Measurements from ENCODE around the gene RAB17.

Gene RAB17

DNA sequence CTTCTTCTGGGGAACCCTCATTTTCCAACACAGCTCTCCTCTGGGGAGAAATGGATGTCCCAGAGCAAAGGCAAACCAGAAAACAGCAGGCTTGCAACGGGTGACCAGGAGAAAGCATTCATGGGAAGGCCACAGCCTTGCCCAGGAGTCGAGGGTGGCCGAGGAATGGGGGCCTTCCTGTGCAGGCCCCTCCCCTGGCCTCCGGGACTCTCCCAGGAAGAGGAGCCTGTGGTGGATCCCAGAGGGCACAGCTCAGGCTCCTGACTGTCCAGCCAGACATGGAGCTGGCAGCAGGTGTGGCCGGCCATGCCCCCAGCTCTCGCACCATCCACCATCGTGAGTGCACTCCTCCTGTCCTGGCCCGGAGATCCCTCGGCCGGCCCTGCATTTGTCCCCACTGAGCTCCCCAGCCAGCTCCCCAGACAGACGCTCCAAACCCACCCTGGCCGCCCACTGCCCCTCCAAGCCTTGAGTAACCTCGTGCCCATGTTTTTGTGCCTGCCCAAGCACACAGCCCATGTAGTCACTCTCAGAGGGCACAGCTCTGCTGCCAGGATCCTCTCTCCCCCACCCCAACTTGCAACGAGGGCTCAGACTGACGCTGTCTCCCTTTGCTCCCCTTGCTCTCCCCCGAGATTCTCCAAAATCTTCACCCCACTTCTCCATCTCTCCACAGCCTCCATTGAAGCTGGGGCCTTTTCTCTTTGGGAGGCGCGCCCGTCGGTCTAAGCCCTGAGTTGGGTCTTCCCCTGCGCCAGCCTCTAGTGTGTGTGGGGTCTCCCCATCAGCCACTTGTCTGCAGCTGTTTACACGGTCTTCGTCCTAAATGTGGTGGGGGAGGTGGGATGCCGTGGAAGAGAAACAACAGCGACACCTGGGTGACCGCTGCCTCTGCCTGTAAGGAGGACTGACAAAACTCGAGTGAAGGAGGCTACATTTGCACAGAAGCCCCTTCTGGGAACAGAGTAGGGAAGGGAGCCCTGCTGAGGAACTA is 14.4 kb downstream of the RAB17 start:
- in situ Hi-C loops (cut with HindIII; ENCODE audit: low pct_unique_long_range_greater_than_20kb, low sequenced_read_pairs), result no loop called here
- DNase-seq (ENCODE audit: low read depth in 1 of 2, low spot score in 1 of 2), result no peak

GRCh38 chr2:237574894-237575868 is 15.4 kb downstream of the RAB17 start:
- TF ChIP-seq JUND (IDR thresholded peaks at IDR 0.05; ENCODE audit: low read depth), result no peak
- peak in 1 of 2 experiments; percentile 38 for DNase-seq (ENCODE audit: low read depth in 1 of 2, low spot score in 1 of 2)
- in situ Hi-C loops (cut with HindIII; ENCODE audit: low pct_unique_long_range_greater_than_20kb, low sequenced_read_pairs), result no loop called here

More for the DNA sequence above, 14.4 kb downstream of the RAB17 start:
- no peak for TF ChIP-seq JUND (IDR thresholded peaks at IDR 0.05; ENCODE audit: low read depth)

DNA sequence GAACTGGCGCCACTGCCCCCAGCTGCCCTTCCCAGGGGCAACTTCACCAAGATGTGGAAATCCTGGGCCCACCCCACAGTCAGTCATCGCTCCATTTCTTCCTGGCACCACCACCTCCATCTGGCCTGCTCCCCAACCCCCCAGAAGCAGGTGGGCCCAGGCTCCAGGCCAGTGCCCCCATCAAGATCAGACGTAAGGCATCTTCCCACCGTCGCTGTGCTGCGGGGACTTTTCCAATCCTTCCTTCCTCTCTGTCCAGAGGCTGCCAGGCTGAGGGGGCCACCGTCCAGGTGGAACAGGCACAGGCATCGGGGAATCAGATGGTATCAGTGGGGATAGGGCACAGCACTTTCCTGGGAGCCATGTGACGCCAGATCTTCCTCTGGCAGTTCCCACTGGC is 16.1 kb downstream of the RAB17 start:
- no peak for DNase-seq (ENCODE audit: low read depth in 1 of 2, low spot score in 1 of 2)
- in situ Hi-C loops (cut with HindIII; ENCODE audit: low pct_unique_long_range_greater_than_20kb, low sequenced_read_pairs), result no loop called here
- TF ChIP-seq JUND (IDR thresholded peaks at IDR 0.05; ENCODE audit: low read depth), result no peak

- no peak for DNase-seq (ENCODE audit: low read depth in 1 of 2, low spot score in 1 of 2)
- in situ Hi-C loops (cut with HindIII; ENCODE audit: low pct_unique_long_range_greater_than_20kb, low sequenced_read_pairs), result no loop called here
- no peak for TF ChIP-seq JUND (IDR thresholded peaks at IDR 0.05; ENCODE audit: low read depth)
These were observed 16.7 kb downstream of the RAB17 start for GRCh38 chr2:237573721-237574415.

DNA sequence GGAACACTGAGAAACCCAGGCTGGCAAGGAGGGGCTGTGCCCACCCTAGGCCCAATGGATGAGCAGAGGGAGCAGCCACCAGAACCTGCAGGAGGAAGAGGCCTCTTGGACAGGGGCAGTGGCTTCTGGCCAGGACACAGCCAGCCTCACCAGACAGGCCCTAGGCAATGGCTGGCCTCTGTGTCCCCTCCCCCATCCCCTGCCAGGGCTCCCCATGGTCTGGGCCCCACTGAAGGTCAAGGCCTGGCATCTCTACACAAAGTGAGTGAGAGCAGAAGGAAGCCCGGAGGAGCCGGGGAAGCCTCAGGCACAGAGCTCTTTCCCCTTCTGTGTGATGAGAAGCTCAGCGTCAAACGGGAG is 17.8 kb downstream of the RAB17 start:
- in situ Hi-C loops (cut with HindIII; ENCODE audit: low pct_unique_long_range_greater_than_20kb, low sequenced_read_pairs), result no loop called here
- no peak for DNase-seq (ENCODE audit: low read depth in 1 of 2, low spot score in 1 of 2)
- TF ChIP-seq JUND (IDR thresholded peaks at IDR 0.05; ENCODE audit: low read depth), result no peak

- in situ Hi-C loops (cut with HindIII; ENCODE audit: low pct_unique_long_range_greater_than_20kb, low sequenced_read_pairs), result no loop called here
- no peak for TF ChIP-seq JUND (IDR thresholded peaks at IDR 0.05; ENCODE audit: low read depth)
- DNase-seq (ENCODE audit: low read depth in 1 of 2, low spot score in 1 of 2), result peak; percentile 87 to 90
These were observed 18.4 kb downstream of the RAB17 start for GRCh38 chr2:237572021-237572741.

GRCh38 chr2:237571551-237571950 is 19.0 kb downstream of the RAB17 start:
- no peak for DNase-seq (ENCODE audit: low read depth in 1 of 2, low spot score in 1 of 2)
- in situ Hi-C loops (cut with HindIII; ENCODE audit: low pct_unique_long_range_greater_than_20kb, low sequenced_read_pairs), result no loop called here
- TF ChIP-seq JUND (IDR thresholded peaks at IDR 0.05; ENCODE audit: low read depth), result no peak

- in situ Hi-C loops (cut with HindIII; ENCODE audit: low pct_unique_long_range_greater_than_20kb, low sequenced_read_pairs), result no loop called here
- TF ChIP-seq JUND (IDR thresholded peaks at IDR 0.05; ENCODE audit: low read depth), result no peak
- no peak for DNase-seq (ENCODE audit: low read depth in 1 of 2, low spot score in 1 of 2)
These were observed 19.7 kb downstream of the RAB17 start for GRCh38 chr2:237570776-237571335.

DNA sequence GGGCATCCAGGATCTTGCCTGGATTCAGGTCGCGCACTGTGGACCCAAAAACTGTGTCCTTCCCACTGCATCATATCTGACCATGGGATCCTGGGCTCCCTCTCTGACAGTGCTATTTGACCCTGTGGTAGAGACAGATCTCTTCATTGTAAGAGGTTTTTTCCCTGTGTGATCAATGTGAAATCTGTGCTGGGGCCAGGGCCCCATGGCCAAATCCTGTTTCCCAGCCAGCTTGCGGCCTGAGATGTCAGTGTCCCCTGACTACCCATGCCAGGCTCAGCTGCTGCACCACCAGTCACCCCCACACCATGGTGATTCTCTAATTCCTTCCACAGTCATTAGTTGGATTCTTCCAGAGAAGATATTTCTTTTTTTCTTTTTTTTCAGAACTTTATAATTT is 20.6 kb downstream of the RAB17 start:
- DNase-seq (ENCODE audit: low read depth in 1 of 2, low spot score in 1 of 2), result no peak
- no peak for TF ChIP-seq JUND (IDR thresholded peaks at IDR 0.05; ENCODE audit: low read depth)
- in situ Hi-C loops (cut with HindIII; ENCODE audit: low pct_unique_long_range_greater_than_20kb, low sequenced_read_pairs), result no loop called here

DNA sequence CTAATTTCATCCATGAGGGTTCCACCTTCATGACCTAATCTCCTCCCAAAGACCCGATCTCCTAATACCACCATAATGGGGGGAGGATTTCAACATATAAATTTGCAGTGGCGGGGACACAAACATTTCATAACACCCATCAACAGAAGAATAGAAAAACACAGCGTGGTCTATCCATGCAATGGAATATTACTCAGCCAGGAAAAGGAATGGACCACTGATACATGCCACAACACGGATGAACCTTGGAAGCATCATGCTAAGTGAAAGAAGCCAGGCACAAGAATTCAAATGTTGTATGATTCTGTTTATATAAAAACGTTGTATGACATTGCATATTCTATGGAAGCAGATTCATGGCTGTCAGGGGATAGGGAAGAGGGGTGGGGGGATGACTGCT is 21.5 kb downstream of the RAB17 start:
- no peak for TF ChIP-seq JUND (IDR thresholded peaks at IDR 0.05; ENCODE audit: low read depth)
- no peak for DNase-seq (ENCODE audit: low read depth in 1 of 2, low spot score in 1 of 2)
- in situ Hi-C loops (cut with HindIII; ENCODE audit: low pct_unique_long_range_greater_than_20kb, low sequenced_read_pairs), result no loop called here

DNA sequence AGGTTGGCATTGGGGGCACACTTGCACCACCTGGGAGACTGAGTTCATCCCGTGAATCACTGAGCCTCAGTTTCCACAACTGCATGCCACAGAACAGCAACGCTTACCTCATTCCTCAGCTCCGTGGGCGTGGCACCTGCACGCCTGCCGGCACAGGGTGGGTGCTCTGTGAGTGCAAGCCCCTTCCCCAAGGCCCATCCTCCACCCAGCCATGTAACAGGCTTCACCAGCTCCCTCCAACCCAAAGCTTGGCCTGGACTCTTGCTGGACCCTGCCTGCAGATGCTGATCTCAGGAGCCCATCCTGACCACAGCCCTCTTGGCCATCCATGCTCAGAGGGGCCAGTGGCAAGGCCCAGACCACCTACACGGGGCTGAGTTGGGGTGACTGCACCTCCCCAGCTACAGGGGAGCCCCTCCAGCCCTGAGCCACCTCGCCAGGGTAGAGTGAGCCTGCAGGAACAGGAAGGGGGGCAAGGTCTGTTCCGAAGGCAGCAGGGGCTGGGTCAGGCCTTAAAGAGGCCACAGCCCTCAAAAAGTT is 22.3 kb downstream of the RAB17 start:
- in situ Hi-C loops (cut with HindIII; ENCODE audit: low pct_unique_long_range_greater_than_20kb, low sequenced_read_pairs), result no loop called here
- no peak for DNase-seq (ENCODE audit: low read depth in 1 of 2, low spot score in 1 of 2)
- no peak for TF ChIP-seq JUND (IDR thresholded peaks at IDR 0.05; ENCODE audit: low read depth)
